ENCODE data around the gene MYT1. TPM values are rescaled to one million over a fixed set of nuclear protein-coding genes. Genes with fewer than 3 reads are reported as not detected.
A peak's percentile ranks its signal among the peaks of the same experiment; 100 is the strongest.
"Not testable (repeated sequence)": the region's sequence is repeated elsewhere in the genome, so short reads cannot be mapped to it uniquely, and the experiment has no call there.

The MYT1 gene
- total RNA-seq, 1 donor from 2014 or later, result not detected

GRCh38 chr20:64131406-64131805 lies 32.8 kb upstream of the MYT1 start:
- TF ChIP-seq CTCF (IDR thresholded peaks at IDR 0.05; ENCODE audit: insufficient read depth, low read length, poor library complexity, severe bottlenecking), result peak; percentile 29
- DNase-seq (ENCODE audit: low read depth), result no peak
- Histone ChIP-seq H3K27me3 (ENCODE audit: control insufficient read depth, insufficient read depth, low read length) (peaks cover 3% of the 10 kb centered on the region), H3K4me3 (ENCODE audit: low read depth, low read length) (no peak overlapping the region), H3K36me3 (ENCODE audit: control insufficient read depth, insufficient read depth, low read length) (no peaks in the 10 kb centered on the region)

GRCh38 chr20:64133951-64134407 lies 30.3 kb upstream of the MYT1 start:
- DNase-seq (ENCODE audit: low read depth), result no peak
- Histone ChIP-seq H3K27me3 (ENCODE audit: control insufficient read depth, insufficient read depth, low read length) (peaks cover 3% of the 10 kb centered on the region), H3K4me3 (ENCODE audit: low read depth, low read length) (no peak overlapping the region), H3K36me3 (ENCODE audit: control insufficient read depth, insufficient read depth, low read length) (no peaks in the 10 kb centered on the region)
- TF ChIP-seq CTCF (IDR thresholded peaks at IDR 0.05; ENCODE audit: insufficient read depth, low read length, poor library complexity, severe bottlenecking), result peak; percentile 34

GRCh38 chr20:64134744-64135143 lies 29.5 kb upstream of the MYT1 start:
- not testable (repeated sequence) for H3K4me3 ChIP-seq (ENCODE audit: low read depth, low read length); DNase-seq (ENCODE audit: low read depth); H3K27me3 ChIP-seq (ENCODE audit: control insufficient read depth, insufficient read depth, low read length); H3K36me3 ChIP-seq (ENCODE audit: control insufficient read depth, insufficient read depth, low read length)

GRCh38 chr20:64136004-64136710 lies 28.1 kb upstream of the MYT1 start:
- no peak for DNase-seq (ENCODE audit: low read depth)
- H3K36me3 ChIP-seq (ENCODE audit: control insufficient read depth, insufficient read depth, low read length), result no peaks in the 10 kb centered on the region
- TF ChIP-seq CTCF (IDR thresholded peaks at IDR 0.05; ENCODE audit: insufficient read depth, low read length, poor library complexity, severe bottlenecking), result no peak
- peaks cover 6% of the 10 kb centered on the region for H3K27me3 ChIP-seq (ENCODE audit: control insufficient read depth, insufficient read depth, low read length)
- no peak overlapping the region for H3K4me3 ChIP-seq (ENCODE audit: low read depth, low read length)

- Histone ChIP-seq H3K36me3 (ENCODE audit: control insufficient read depth, insufficient read depth, low read length) (no peaks in the 10 kb centered on the region), H3K4me3 (ENCODE audit: low read depth, low read length) (no peak overlapping the region), H3K27me3 (ENCODE audit: control insufficient read depth, insufficient read depth, low read length) (peaks cover 4% of the 10 kb centered on the region)
- no peak for TF ChIP-seq CTCF (IDR thresholded peaks at IDR 0.05; ENCODE audit: insufficient read depth, low read length, poor library complexity, severe bottlenecking)
- DNase-seq (ENCODE audit: low read depth), result no peak
These were observed 26.6 kb upstream of the MYT1 start for GRCh38 chr20:64137598-64138031.

- H3K27me3 ChIP-seq (ENCODE audit: control insufficient read depth, insufficient read depth, low read length), result peaks cover 4% of the 10 kb centered on the region
- no peak for TF ChIP-seq CTCF (IDR thresholded peaks at IDR 0.05; ENCODE audit: insufficient read depth, low read length, poor library complexity, severe bottlenecking)
- DNase-seq (ENCODE audit: low read depth), result no peak
- no peak overlapping the region for H3K4me3 ChIP-seq (ENCODE audit: low read depth, low read length)
- no peaks in the 10 kb centered on the region for H3K36me3 ChIP-seq (ENCODE audit: control insufficient read depth, insufficient read depth, low read length)
These were observed 25.9 kb upstream of the MYT1 start for GRCh38 chr20:64138276-64138815.
